HG03571 (cell line): Measurements from ENCODE around the gene CDK7.

ENCODE experiments used
- ATAC-seq: cut with Tn5 transposase; IDR thresholded peaks from one replicate; pipeline ENCODE4 v1.9.1; 2021; ENCODE audit not compliant: unreplicated experiment

CDK7 gene

GRCh38 chr5:69288688-69289087, 54.0 kb downstream of the CDK7 start:
- no peak for ATAC-seq

GRCh38 chr5:69292306-69292705, 57.6 kb downstream of the CDK7 start:
- no peak for ATAC-seq

- ATAC-seq, result no peak
Observed at GRCh38 chr5:69293882-69294281, 59.2 kb downstream of the CDK7 start.

GRCh38 chr5:69295088-69295754, 60.5 kb downstream of the CDK7 start:
- no peak for ATAC-seq

DNA sequence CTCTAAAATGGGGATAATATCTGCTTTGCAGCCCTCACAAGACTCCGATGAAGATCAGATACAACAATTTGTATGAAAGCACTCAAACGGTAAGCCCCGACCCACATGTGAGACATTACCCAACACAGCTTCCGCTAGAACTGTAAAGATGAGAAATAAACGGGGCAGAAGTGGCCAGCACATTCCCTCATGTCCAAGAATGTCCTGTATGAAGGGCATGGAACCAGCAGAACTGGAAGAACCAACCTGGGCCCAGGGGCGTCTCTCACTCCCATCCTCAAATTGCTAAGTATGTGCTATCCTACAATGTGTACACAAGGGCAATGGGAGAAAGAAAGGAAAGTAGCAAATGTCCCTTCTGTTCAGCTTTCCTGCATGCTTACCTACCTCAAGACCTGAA, 64.9 kb downstream of the CDK7 start:
- no peak for ATAC-seq

DNA sequence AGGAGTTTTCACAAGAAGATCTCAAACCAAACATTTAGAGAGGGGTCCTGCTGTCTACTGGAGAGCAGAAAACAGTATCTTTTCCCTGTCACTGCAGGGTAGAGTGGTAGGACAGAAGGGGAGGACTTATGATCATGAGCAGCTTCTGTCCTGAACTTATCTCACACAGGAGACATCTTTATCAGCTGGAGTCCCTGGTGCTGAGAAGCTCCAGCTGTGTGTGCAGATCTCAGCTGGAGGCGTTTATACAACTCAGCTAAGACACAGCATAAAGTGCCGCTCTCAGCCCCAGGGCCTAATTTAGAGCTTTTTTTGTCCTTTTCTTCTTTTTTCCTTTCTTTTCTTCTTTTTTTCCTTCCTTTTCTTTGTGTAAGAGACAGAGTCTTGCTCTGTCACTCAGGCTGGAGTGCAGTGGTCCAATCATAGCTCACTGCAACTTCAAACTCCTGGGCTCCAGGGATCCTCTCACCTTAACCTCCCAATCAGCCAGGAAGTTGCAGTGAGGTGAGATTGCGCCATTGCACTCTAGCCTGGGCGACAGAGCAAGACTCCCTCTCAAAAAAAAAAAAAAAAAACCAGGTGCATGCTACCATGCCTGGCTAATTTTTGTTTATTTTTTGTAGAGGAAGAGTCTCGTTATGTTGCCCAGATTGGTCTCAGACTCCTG, 66.0 kb downstream of the CDK7 start:
- no peak for ATAC-seq

DNA sequence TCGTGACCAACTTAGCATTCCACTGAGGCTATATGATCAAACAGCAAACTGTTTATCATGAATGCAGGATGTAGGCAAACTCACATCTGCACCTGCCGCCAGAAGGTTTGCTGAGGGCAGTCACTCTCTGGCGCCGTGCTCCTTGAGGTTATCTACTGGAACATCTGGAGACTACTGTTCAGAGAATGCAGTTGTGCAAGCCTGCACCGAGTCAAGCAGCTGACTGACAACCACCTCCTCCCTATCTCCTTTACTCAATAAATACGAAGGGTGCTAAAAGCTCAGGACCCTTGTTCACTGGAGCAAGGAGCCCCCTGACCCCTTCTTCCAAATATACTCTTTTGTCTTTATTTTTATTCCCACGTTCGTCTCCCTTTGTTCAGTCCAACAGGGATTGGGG, 70.8 kb downstream of the CDK7 start:
- ATAC-seq, result no peak

DNA sequence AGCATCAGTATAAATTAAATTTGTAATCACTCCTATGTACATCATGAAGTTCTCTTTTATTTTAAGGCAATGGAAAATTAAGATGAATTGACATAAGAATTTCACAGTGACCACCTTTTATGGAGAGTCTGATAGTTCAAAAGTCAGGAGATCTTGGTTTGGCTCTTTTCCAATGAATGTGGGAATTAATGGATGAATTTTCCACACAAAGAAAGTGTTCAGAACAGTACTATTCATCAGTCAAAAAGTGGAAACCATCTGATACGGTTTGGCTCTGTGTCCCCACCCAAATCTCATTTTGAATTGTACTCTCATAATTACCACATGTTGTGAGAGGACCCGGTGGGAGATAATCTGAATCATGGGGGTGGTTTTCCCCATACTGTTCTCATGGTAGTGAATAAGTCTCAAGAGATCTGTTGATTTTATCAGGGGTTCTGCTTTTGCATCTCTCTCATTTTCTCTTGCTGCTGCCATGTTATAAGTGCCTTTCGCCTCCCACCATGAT, 73.4 kb downstream of the CDK7 start:
- no peak for ATAC-seq

- ATAC-seq, result no peak
Observed at GRCh38 chr5:69309380-69309779, 74.7 kb downstream of the CDK7 start.

DNA sequence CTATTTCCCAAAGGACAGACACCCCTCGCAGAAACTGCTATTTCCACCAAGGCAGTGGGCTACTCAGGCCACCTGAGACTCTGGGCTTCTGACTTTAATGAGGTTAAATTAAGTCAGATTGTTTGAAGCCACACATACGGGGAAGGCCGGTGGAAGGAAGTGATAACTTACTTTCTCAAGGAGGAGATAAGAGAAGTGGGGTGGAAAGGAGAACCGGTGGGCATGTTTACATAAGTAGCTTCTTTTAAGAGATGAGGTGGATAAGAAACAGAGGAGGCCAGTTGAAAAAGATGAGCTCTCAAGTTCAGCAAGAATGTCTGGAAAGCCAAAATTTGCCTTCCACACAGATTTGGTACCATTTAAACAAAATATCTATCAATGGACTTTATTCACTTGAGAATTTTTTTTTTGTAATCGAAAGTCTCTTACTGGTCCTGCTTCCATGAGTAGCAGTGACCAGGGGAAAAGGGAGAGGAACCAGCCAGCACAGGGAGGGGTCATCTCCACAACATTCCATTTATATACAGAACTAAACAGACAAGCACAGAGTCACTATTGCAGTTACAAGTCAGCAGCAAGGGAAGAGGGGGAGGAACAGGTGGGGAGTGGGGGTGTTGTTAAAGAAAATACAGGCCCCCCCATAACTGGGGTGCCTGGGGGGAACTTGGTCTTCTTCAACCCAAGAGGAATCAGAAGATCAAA, 77.9 kb downstream of the CDK7 start:
- no peak for ATAC-seq

GRCh38 chr5:69313428-69313827, 78.7 kb downstream of the CDK7 start:
- no peak for ATAC-seq

DNA sequence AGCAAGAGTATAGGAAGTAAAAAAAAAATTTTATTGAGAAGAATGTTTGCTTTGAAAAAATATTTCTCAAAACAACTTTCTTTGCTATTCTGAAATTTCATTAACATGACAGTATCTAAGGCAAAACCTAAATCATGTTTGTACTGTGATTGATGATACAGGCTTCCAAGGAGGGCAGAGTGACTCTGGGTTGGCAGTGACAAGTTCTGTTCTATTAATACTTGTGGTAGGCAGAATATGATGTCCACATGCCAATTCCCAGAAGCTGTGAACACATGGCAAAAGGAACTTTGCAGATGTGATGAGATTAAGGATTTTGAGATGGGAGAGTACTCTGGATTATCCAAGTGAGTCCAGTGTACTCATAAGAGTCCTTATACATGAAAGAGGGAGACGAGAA, 81.3 kb downstream of the CDK7 start:
- ATAC-seq, result no peak

DNA sequence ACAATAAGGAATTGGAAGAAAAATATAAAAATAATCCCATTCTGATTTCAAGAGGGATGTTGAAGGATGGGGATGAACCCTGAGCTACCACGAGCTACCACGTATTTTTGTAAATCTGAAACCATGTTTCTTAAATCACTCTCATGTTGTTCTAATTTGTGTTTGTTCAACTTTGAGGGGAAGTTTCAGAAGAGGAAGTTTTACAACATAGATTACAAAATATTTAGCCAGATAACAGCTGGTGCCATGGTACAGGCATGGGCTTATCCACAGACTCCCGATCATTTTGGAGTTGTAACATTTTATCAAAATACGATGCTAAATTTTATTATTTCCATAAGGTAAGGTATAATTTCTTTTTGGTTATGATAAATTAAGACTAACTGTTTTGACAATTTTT, 82.7 kb downstream of the CDK7 start:
- no peak for ATAC-seq

GRCh38 chr5:69326365-69326764, 91.7 kb downstream of the CDK7 start:
- no peak for ATAC-seq
